Kidney (tissue), 14 donors: ENCODE measurements around the gene ADPRH. TPM values are rescaled to one million over a fixed set of nuclear protein-coding genes. Genes with fewer than 3 reads are reported as not detected.

ENCODE experiments used
- DNase-seq, 5 donors: peaks; one replicate each; pipeline ENCODE4 v3.0.0-alpha.2; 2013 to 2020
- FAIRE-seq: peaks from 2 replicates; lab custom pipeline; 2012; peaks lifted over from hg19 to GRCh38; lab: Jason Lieb, UNC
- H3K27ac ChIP-seq, 2 donors: one replicate each; pipeline ENCODE4 v1.7.0; 2013; ENCODE audit warnings: low read depth in 2 of 2, low read length in 2 of 2, inconsistent platforms in 1 of 2
- H3K27me3 ChIP-seq: one replicate; pipeline ENCODE4 v1.7.1; 2013; ENCODE audit warnings: low read length, inconsistent platforms; ENCODE audit not compliant: control insufficient read depth, insufficient read depth
- H3K36me3 ChIP-seq, 3 donors: one replicate each; pipeline versions ENCODE4 v1.7.0 to v1.7.1; 2013; ENCODE audit warnings: low read length in 3 of 3, control low read depth in 1 of 3, inconsistent platforms in 1 of 3; ENCODE audit not compliant: insufficient read depth in 3 of 3, control insufficient read depth in 2 of 3
- H3K4me1 ChIP-seq, 3 donors: one replicate each; pipeline versions ENCODE4 v1.7.0 to v1.7.1; 2013; ENCODE audit warnings: low read length in 3 of 3, inconsistent platforms in 1 of 3, low read depth in 1 of 3; ENCODE audit not compliant: control insufficient read depth in 2 of 3, insufficient read depth in 2 of 3
- H3K4me3 ChIP-seq, 3 donors: one replicate each; pipeline versions ENCODE4 v1.7.0 to v1.8.1; 2013; ENCODE audit warnings: low read length in 3 of 3, control low read depth in 1 of 3, inconsistent platforms in 1 of 3
- H3K9ac ChIP-seq, 3 donors: one replicate each; pipeline versions ENCODE4 v1.7.0 to v1.7.1; 2013; ENCODE audit warnings: low read length in 3 of 3, control low read depth in 1 of 3, inconsistent platforms in 1 of 3
- H3K9me3 ChIP-seq, 3 donors: one replicate each; pipeline versions ENCODE4 v1.7.0 to v1.7.1; 2013; ENCODE audit warnings: low read length in 3 of 3, control low read depth in 1 of 3, inconsistent platforms in 1 of 3; ENCODE audit not compliant: control insufficient read depth in 2 of 3, insufficient read depth in 1 of 3
- CTCF ChIP-seq: IDR thresholded peaks from 3 replicates; pipeline ENCODE4 v1.5.1; 2012; ENCODE audit warnings: mild to moderate bottlenecking, moderate library complexity, borderline replicate concordance; ENCODE audit not compliant: insufficient read depth; ENCODE audit errors: extremely low read depth
- intact Hi-C: fragments of 100-400 bp; cut with DNase I; formaldehyde crosslinking; loops from one replicate; pipeline ENCODE4 v1.11.1; 2022
- polyA plus RNA-seq: library from polyadenylated mRNA; stranded (reverse); fragments of 350-450 nt; fragmentation: Illumina TruSeq; extraction: RNeasy Lipid Tissue Mini Kit (QIAGEN cat#74804); gene quantifications from one replicate; pipeline ENCODE4 v1.2.3, GENCODE V29; 2014; ENCODE audit warnings: low read depth, low replicate concordance; ENCODE audit not compliant: insufficient read depth
- total RNA-seq: library from RNA; stranded (reverse); fragmentation: NEBNext Ultra II Directional; extraction: Animal tissue kit (Norgen Biotek cat#: 25700); gene quantifications from one replicate; pipeline ENCODE4 v1.2.1, GENCODE V29; 2021
- donor health status: control.
- donor health status: control.
- donor health status: control.
- donor health status: control.
- donor health status: control.
- donor health status: DM: yes; HTN: yes; CAD: no.
- donor health status: Normal renal cell carcinoma (clear cell type).

The ADPRH gene
- total and polyA plus RNA-seq, 2 donors from 2014 or later = 5.2 to 15.0 TPM

- Histone ChIP-seq H3K4me3 (no peak overlapping the region), H3K4me1 (no peaks in the 10 kb centered on the region), H3K27ac (no peak overlapping the region), H3K9ac (no peak overlapping the region), H3K27me3 (no peaks in the 10 kb centered on the region), H3K9me3 (no peaks in the 10 kb centered on the region), H3K36me3 (peaks cover 0 to 2% (median 0%) of the 10 kb centered on the region in 3 donors)
- no peak for FAIRE-seq
- DNase-seq = no peak
- intact Hi-C loops = no loop called here
- no peak for TF ChIP-seq CTCF
Measured at GRCh38 chr3:119531151-119531550, 48.1 kb upstream of the ADPRH start.

- DNase-seq = no peak
- Histone ChIP-seq H3K9ac (no peak overlapping the region), H3K4me1 (no peaks in the 10 kb centered on the region), H3K27me3 (no peaks in the 10 kb centered on the region), H3K9me3 (no peaks in the 10 kb centered on the region), H3K4me3 (no peak overlapping the region), H3K36me3 (no peaks in the 10 kb centered on the region), H3K27ac (no peak overlapping the region)
- intact Hi-C loops = no loop called here
- TF ChIP-seq CTCF = no peak
- no peak for FAIRE-seq
Measured at GRCh38 chr3:119534296-119534695, 45.0 kb upstream of the ADPRH start.

- FAIRE-seq = no peak
- no peak for DNase-seq
- Histone ChIP-seq H3K9ac (no peak overlapping the region), H3K4me1 (no peaks in the 10 kb centered on the region), H3K4me3 (no peak overlapping the region), H3K27me3 (no peaks in the 10 kb centered on the region), H3K9me3 (no peaks in the 10 kb centered on the region), H3K36me3 (no peaks in the 10 kb centered on the region), H3K27ac (no peak overlapping the region)
- no peak for TF ChIP-seq CTCF
- intact Hi-C loops = no loop called here
Measured at GRCh38 chr3:119536757-119537156, 42.5 kb upstream of the ADPRH start.

GRCh38 chr3:119538772-119539171 is 40.5 kb upstream of the ADPRH start:
- H3K27me3 ChIP-seq = no peaks in the 10 kb centered on the region
- H3K4me3 ChIP-seq = no peak overlapping the region
- H3K9ac ChIP-seq = no peak overlapping the region
- no peaks in the 10 kb centered on the region for H3K4me1 ChIP-seq
- no peaks in the 10 kb centered on the region for H3K36me3 ChIP-seq
- no peak for DNase-seq
- H3K27ac ChIP-seq = no peak overlapping the region
- no peak for FAIRE-seq
- peaks cover 0 to 3% (median 0%) of the 10 kb centered on the region in 3 donors for H3K9me3 ChIP-seq
- TF ChIP-seq CTCF = no peak
- intact Hi-C loops = no loop called here
